Chondrocyte (in vitro differentiated cells): Measurements from ENCODE around the gene ASZ1. TPM values are rescaled to one million over a fixed set of nuclear protein-coding genes. Genes with fewer than 3 reads are reported as not detected.
"Not testable (repeated sequence)": the region's sequence is repeated elsewhere in the genome, so short reads cannot be mapped to it uniquely, and the experiment has no call there.

Experiments
- DNase-seq: peaks from one replicate; pipeline ENCODE4 v3.0.0; 2021; ENCODE audit warnings: mixed read lengths, low spot score
- H3K27ac Mint-ChIP-seq: one replicate; pipeline ENCODE4 v1.8.0; 2021; ENCODE audit warnings: mild to moderate bottlenecking, moderate library complexity, mixed read lengths; ENCODE audit not compliant: unreplicated experiment
- H3K27me3 Mint-ChIP-seq: 2 replicates; pipeline ENCODE4 v1.8.0; 2021; ENCODE audit warnings: low read depth, mixed read lengths
- H3K36me3 Mint-ChIP-seq: 2 replicates; pipeline ENCODE4 v1.8.0; 2021; ENCODE audit warnings: low read depth, mixed read lengths
- H3K4me1 Mint-ChIP-seq: 2 replicates; pipeline ENCODE4 v1.8.0; 2021; ENCODE audit warnings: low read depth, mild to moderate bottlenecking, mixed read lengths
- H3K4me3 Mint-ChIP-seq: one replicate; pipeline ENCODE4 v1.8.0; 2021; ENCODE audit warnings: mild to moderate bottlenecking, moderate library complexity, mixed read lengths; ENCODE audit not compliant: unreplicated experiment
- H3K9me3 Mint-ChIP-seq: 2 replicates; pipeline ENCODE4 v1.8.0; 2021; ENCODE audit warnings: low read depth, mixed read lengths
- CTCF ChIP-seq: fragments of 200-600 bp; sonication (generic); IDR thresholded peaks from 2 replicates; pipeline ENCODE4 v1.5.0; 2021; ENCODE audit warnings: antibody characterized with exemption, mild to moderate bottlenecking, moderate library complexity
- total RNA-seq: library from RNA; stranded (reverse); gene quantifications from 3 replicates; pipeline ENCODE4 v1.2.1, GENCODE V29; 2021

The ASZ1 gene
- total RNA-seq, 1 donor from 2014 or later, result not detected

GRCh38 chr7:117444646-117445045 lies 17.4 kb upstream of the ASZ1 start:
- peaks cover 9% of the 10 kb centered on the region for H3K27me3 Mint-ChIP-seq
- H3K36me3 Mint-ChIP-seq, result no peaks in the 10 kb centered on the region
- H3K9me3 Mint-ChIP-seq, result peaks cover 3% of the 10 kb centered on the region
- TF ChIP-seq CTCF, result no peak
- no peak for DNase-seq
- no peak overlapping the region for H3K4me3 Mint-ChIP-seq
- H3K4me1 Mint-ChIP-seq, result no peaks in the 10 kb centered on the region
- H3K27ac Mint-ChIP-seq, result no peak overlapping the region

GRCh38 chr7:117435475-117436043 lies 8.3 kb upstream of the ASZ1 start:
- Mint-ChIP-seq H3K9me3 (no peaks in the 10 kb centered on the region), H3K27me3 (peaks cover 14% of the 10 kb centered on the region), H3K4me3 (no peak overlapping the region), H3K4me1 (no peaks in the 10 kb centered on the region), H3K36me3 (no peaks in the 10 kb centered on the region), H3K27ac (no peak overlapping the region)
- no peak for TF ChIP-seq CTCF
- no peak for DNase-seq

- Mint-ChIP-seq H3K36me3 (no peaks in the 10 kb centered on the region), H3K4me3 (no peak overlapping the region), H3K4me1 (no peaks in the 10 kb centered on the region), H3K27me3 (peaks cover 19% of the 10 kb centered on the region), H3K27ac (no peak overlapping the region), H3K9me3 (no peaks in the 10 kb centered on the region)
- no peak for DNase-seq
- TF ChIP-seq CTCF, result no peak
Observed at GRCh38 chr7:117424090-117424829, 3.0 kb downstream of the ASZ1 start.

GRCh38 chr7:117414591-117414990 lies 12.7 kb downstream of the ASZ1 start:
- H3K9me3 Mint-ChIP-seq, H3K36me3 Mint-ChIP-seq, H3K4me3 Mint-ChIP-seq, H3K27ac Mint-ChIP-seq, DNase-seq, H3K4me1 Mint-ChIP-seq: not testable (repeated sequence)
- peaks cover 24% of the 10 kb centered on the region for H3K27me3 Mint-ChIP-seq

- H3K36me3 Mint-ChIP-seq, result no peaks in the 10 kb centered on the region
- H3K27ac Mint-ChIP-seq, result no peak overlapping the region
- H3K9me3 Mint-ChIP-seq, result no peaks in the 10 kb centered on the region
- peaks cover 26% of the 10 kb centered on the region for H3K27me3 Mint-ChIP-seq
- no peak overlapping the region for H3K4me3 Mint-ChIP-seq
- peaks cover 3% of the 10 kb centered on the region for H3K4me1 Mint-ChIP-seq
- TF ChIP-seq CTCF, result no peak
- DNase-seq, result no peak
Observed at GRCh38 chr7:117412946-117413559, 14.2 kb downstream of the ASZ1 start.
